KMS-11 (cell line): ENCODE measurements around the gene COL25A1.
A peak's percentile ranks its signal among the peaks of the same experiment; 100 is the strongest.

Source experiments
- H2AFZ ChIP-seq: fragments of 200-600 bp; sonication (generic); 2 replicates; pipeline ENCODE4 v1.6.1; 2016; ENCODE audit warnings: antibody characterized with exemption, mixed run types, low read depth
- H3K27ac ChIP-seq: fragments of 200-600 bp; sonication (generic); 2 replicates; pipeline ENCODE4 v1.6.1; 2016; ENCODE audit warnings: mild to moderate bottlenecking, mixed run types
- H3K27me3 ChIP-seq: fragments of 200-600 bp; sonication (generic); 2 replicates; pipeline ENCODE4 v1.6.1; 2017; ENCODE audit warnings: mild to moderate bottlenecking, low read depth, mixed run types, moderate library complexity; ENCODE audit not compliant: insufficient read depth
- H3K36me3 ChIP-seq: fragments of 200-600 bp; sonication (generic); 2 replicates; pipeline ENCODE4 v1.6.1; 2017; ENCODE audit warnings: mild to moderate bottlenecking, mixed run types; ENCODE audit not compliant: insufficient read depth
- H3K4me1 ChIP-seq: fragments of 200-600 bp; sonication (generic); 2 replicates; pipeline ENCODE4 v1.6.1; 2016; ENCODE audit warnings: mild to moderate bottlenecking, low read depth, mixed run types; ENCODE audit not compliant: poor library complexity, severe bottlenecking
- H3K4me2 ChIP-seq: fragments of 200-600 bp; sonication (generic); 2 replicates; pipeline ENCODE4 v1.7.0; 2016; ENCODE audit warnings: mild to moderate bottlenecking, mixed run types
- H3K4me3 ChIP-seq: fragments of 200-600 bp; sonication (generic); IDR thresholded peaks from 2 replicates; pipeline ENCODE4 v1.6.1; 2017; ENCODE audit warnings: low read depth, low read length, mixed read lengths; ENCODE audit not compliant: insufficient read depth
- H3K79me2 ChIP-seq: fragments of 200-600 bp; sonication (generic); 2 replicates; pipeline ENCODE4 v1.6.1; 2016; ENCODE audit warnings: low read depth, mixed run types; ENCODE audit not compliant: insufficient read depth
- H3K9ac ChIP-seq: fragments of 200-600 bp; sonication (generic); 2 replicates; pipeline ENCODE4 v1.6.1; 2016; ENCODE audit warnings: mild to moderate bottlenecking, mixed run types
- H4K20me1 ChIP-seq: fragments of 200-600 bp; sonication (generic); 2 replicates; pipeline ENCODE4 v1.6.1; 2016; ENCODE audit warnings: mild to moderate bottlenecking, mixed run types; ENCODE audit not compliant: insufficient read depth
- TF ChIP-seq, protein P1 (sequence below): fragments of 200-600 bp; sonication (generic); conservative IDR thresholded peaks from 2 replicates; pipeline ENCODE4 v1.6.1; 2017; ENCODE audit warnings: low read depth, mild to moderate bottlenecking, antibody characterized with exemption, low read length, moderate library complexity, mixed read lengths

Gene COL25A1

DNA sequence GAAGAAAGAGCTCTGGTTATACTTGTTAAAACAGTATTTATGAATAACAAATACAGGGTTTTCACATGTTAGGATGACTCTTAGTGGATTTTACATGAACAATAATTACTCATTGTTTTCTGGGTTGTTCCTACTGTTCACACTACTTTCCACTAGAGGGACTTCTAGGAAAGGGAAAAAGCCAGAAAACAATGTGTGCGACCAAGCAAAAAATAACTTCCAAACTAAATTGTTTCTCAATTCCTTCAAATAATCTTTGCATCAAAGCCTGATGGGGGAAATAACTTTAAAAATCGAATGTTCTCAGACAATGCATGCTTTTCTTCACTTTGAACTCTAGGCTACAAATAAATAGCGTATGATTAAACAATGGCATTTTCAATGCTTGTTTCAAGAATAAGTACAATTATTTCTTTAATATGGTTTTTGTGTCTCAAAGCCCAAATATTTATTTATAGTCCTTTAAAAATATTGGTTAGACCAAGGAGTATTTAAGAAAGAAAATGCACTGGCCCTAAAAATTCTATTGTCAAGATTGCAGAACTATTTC, 467.5 kb downstream of the COL25A1 start:
- Histone ChIP-seq H2AFZ (no peak overlapping the region), H3K4me2 (no peak overlapping the region), H3K27ac (no peak overlapping the region), H3K4me1 (peaks cover 74% of the 10 kb centered on the region), H3K4me3 (no peak overlapping the region), H3K36me3 (no peaks in the 10 kb centered on the region), H3K9ac (no peak overlapping the region), H4K20me1 (no peaks in the 10 kb centered on the region), H3K79me2 (no peaks in the 10 kb centered on the region), H3K27me3 (no peaks in the 10 kb centered on the region)
- TF ChIP-seq, protein P1, sequence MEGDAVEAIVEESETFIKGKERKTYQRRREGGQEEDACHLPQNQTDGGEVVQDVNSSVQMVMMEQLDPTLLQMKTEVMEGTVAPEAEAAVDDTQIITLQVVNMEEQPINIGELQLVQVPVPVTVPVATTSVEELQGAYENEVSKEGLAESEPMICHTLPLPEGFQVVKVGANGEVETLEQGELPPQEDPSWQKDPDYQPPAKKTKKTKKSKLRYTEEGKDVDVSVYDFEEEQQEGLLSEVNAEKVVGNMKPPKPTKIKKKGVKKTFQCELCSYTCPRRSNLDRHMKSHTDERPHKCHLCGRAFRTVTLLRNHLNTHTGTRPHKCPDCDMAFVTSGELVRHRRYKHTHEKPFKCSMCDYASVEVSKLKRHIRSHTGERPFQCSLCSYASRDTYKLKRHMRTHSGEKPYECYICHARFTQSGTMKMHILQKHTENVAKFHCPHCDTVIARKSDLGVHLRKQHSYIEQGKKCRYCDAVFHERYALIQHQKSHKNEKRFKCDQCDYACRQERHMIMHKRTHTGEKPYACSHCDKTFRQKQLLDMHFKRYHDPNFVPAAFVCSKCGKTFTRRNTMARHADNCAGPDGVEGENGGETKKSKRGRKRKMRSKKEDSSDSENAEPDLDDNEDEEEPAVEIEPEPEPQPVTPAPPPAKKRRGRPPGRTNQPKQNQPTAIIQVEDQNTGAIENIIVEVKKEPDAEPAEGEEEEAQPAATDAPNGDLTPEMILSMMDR = peak; percentile 85

DNA sequence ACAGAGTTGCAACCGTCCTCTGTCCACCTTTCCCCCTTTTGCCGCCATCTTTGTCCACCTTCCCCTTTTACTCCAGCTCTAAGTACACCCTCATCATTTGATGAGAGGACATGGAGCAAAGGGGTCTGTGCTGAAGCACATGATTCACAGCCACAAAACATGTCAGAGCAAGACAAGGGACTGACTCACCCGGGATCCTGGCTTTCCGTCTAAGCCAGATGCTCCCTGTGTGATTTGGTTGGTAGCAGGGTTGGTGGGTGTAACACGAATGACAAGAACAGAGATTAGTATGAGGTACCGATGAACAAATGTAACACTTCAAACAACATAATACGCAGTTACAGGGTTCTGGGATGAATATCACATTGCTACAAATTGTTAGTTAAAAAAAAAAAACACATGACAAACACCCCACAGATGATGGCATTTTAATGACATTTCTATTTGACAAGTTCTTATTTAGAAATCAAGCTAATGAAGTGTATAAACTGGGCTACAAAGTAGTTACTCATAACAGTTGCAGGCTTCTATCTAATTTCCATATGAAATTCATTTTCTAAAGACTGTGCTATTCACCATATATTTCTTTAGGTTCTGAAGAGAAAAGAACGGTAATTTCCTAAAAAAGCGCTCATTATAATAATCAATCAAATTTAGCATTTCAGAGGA, 468.2 kb downstream of the COL25A1 start:
- Histone ChIP-seq H3K27me3 (no peaks in the 10 kb centered on the region), H3K79me2 (no peaks in the 10 kb centered on the region), H2AFZ (no peak overlapping the region), H3K36me3 (no peaks in the 10 kb centered on the region), H3K4me1 (peaks cover 75% of the 10 kb centered on the region), H3K4me3 (no peak overlapping the region), H3K4me2 (no peak overlapping the region), H3K9ac (no peak overlapping the region), H3K27ac (no peak overlapping the region), H4K20me1 (no peaks in the 10 kb centered on the region)
- TF ChIP-seq, protein P1 = no peak

DNA sequence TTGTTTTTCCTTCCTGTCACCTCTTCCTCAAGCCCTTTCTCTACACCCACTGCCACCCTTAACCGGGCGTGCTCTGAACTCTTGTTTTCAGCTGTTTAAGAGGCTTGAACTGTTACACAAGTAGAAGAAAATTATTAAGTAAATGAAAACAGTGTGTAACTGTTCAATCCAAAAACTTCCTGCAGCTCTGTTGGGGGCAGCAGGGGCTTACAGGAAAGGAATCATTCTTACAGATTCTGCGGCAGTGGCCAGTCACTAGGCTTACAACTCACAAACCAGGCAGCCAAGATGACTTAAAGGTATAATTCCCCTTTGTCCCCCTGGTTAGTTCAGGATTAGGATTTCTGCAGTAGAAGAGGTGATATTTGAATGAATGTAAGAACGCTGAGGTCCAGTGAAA, 469.4 kb downstream of the COL25A1 start:
- Histone ChIP-seq H3K4me2 (no peak overlapping the region), H3K27ac (no peak overlapping the region), H3K36me3 (no peaks in the 10 kb centered on the region), H3K9ac (no peak overlapping the region), H3K79me2 (no peaks in the 10 kb centered on the region), H3K4me3 (no peak overlapping the region), H3K4me1 (peaks cover 74% of the 10 kb centered on the region), H4K20me1 (no peaks in the 10 kb centered on the region), H3K27me3 (no peaks in the 10 kb centered on the region), H2AFZ (no peak overlapping the region)
- TF ChIP-seq, protein P1 = no peak

DNA sequence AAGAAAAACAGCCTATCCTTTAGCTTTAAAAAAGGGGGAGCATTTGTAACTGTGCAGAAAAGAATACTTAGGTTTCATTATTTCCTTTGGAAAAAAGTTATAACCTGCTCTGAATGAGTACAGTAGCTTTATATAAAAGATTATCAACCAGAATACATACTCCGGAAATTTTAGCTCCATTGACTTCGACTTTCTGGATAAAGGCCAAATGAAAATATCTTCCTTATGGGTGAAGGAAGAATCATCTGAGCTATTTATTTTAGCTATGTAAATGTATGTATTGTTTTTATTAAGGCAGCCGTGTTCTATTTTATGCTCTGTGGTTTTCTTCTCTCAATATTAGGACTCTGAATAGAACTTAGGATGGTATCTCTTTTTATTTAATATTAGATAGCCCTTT, 470.6 kb downstream of the COL25A1 start:
- no peak overlapping the region for H3K27ac ChIP-seq
- no peak overlapping the region for H3K4me3 ChIP-seq
- TF ChIP-seq, protein P1 = no peak
- H3K79me2 ChIP-seq = no peaks in the 10 kb centered on the region
- H3K9ac ChIP-seq = no peak overlapping the region
- H4K20me1 ChIP-seq = no peaks in the 10 kb centered on the region
- peak overlapping the region; percentile 56; the same call in 1 of the 2 replicates for H3K4me2 ChIP-seq
- peaks cover 63% of the 10 kb centered on the region for H3K4me1 ChIP-seq
- no peaks in the 10 kb centered on the region for H3K36me3 ChIP-seq
- no peak overlapping the region for H2AFZ ChIP-seq
- no peaks in the 10 kb centered on the region for H3K27me3 ChIP-seq
